ENCODE data around the gene NDRG2. TPM values are rescaled to one million over a fixed set of nuclear protein-coding genes. Genes with fewer than 3 reads are reported as not detected.
A peak's percentile ranks its signal among the peaks of the same experiment; 100 is the strongest.

Gene NDRG2
- total RNA-seq, 3 donors from 2014 or later = 251 to 693 (median 258) TPM

DNA sequence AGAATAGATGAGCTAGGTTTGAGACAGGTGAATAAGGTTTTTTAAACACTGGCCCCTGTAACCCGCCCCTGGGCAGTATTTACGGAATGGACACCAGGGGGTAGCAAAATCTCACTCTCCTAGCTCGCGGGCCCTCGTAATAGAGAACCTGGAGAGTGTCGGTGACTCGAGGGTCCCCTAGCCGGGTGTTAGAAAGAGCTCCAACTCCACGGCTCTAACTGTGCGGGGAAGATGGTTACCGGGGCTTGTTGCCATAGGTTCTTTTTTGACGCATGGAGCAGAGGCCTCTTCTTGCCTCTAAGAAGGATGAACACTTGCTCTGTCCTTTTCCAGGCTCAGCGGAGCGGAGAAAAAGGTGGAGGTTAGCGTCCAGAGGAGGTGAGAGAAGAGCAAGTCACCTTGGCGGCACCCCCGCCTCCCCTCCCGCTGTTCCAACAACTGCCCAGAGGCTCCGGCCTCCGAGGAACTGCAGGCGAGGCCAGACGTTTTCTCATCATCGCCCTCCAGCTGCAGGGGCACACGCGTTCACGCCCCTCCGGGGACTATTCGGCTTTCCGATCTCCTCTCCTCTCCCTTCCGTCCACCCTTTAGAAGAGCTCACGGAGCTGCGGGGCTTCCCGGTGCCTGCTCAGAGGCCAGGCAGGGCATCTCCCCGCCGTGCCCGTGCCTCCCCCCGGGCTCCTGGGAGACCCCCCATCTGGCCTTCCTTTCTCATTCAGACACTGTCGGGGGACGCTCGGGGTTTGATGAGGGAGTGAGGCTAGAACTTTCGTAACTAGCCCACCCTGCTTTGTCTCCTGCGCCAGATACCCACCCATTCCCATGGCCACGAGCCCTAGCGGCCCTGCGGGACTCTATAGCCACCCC lies 43.9 kb upstream of the NDRG2 start:
- intact Hi-C loops (cut with DNase I; ENCODE audit: low total_unique reads) = loop anchor here (10.0 kb wide), 1 partner anchor 94 kb away; no protein-coding TSS in a partner anchor
- no peak for DNase-seq (ENCODE audit: low spot score in 2 of 2)
- Histone ChIP-seq H3K9me3 (no peaks in the 10 kb centered on the region), H3K36me3 (no peaks in the 10 kb centered on the region), H3K27me3 (no peaks in the 10 kb centered on the region), H3K27ac (peak overlapping the region; percentile 91 to 92), H3K4me1 (peaks cover 4 to 17% of the 10 kb centered on the region in 2 donors), H3K4me3 (peak overlapping the region; percentile 68 to 86 (median 73))
- TF ChIP-seq POLR2AphosphoS5 (IDR thresholded peaks at IDR 0.05) (no peak), CTCF (IDR thresholded peaks at IDR 0.05) (peak; percentile 58 to 63 (median 59))

DNA sequence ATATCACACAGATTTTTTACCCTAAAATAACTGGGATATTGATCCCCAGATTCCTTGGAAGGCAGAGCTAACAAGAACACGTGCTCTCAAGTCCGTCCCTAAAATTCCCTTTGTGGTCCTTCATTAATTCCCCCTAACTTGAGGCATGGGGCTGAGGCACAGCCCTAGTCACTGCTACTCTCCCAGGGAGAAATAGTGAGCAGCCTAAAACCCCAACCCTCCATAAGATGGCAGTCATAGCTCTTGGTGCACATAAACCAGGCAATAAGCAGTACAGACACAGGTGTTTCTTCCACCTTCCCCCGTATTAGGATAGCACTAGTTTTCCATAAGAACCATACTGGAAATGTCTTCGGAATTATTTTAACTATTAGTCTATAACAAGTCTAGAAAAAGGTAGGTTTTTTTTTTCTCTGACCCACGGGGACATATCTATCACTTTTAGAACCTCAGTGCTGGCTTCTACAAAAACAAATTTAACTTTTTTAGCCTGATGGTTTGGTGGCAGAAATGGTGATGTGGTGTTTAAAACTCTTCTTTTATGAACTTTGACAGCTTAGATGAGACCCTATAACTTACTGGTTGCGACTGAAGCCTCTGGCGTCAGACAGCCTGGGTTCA lies 42.1 kb upstream of the NDRG2 start:
- H3K36me3 ChIP-seq = no peaks in the 10 kb centered on the region
- no peak for DNase-seq (ENCODE audit: low spot score in 2 of 2)
- no peaks in the 10 kb centered on the region for H3K9me3 ChIP-seq
- H3K4me3 ChIP-seq = no peak overlapping the region
- H3K4me1 ChIP-seq = peaks cover 0 to 10% of the 10 kb centered on the region in 2 donors
- H3K27me3 ChIP-seq = no peaks in the 10 kb centered on the region
- no peak for TF ChIP-seq POLR2AphosphoS5 (IDR thresholded peaks at IDR 0.05)
- no peak for TF ChIP-seq POLR2A (IDR thresholded peaks at IDR 0.05)
- TF ChIP-seq CTCF (IDR thresholded peaks at IDR 0.05) = no peak
- no peak overlapping the region for H3K27ac ChIP-seq
- intact Hi-C loops (cut with DNase I; ENCODE audit: low total_unique reads) = loop anchor here (10.0 kb wide), 1 partner anchor 92 kb away; no protein-coding TSS in a partner anchor

DNA sequence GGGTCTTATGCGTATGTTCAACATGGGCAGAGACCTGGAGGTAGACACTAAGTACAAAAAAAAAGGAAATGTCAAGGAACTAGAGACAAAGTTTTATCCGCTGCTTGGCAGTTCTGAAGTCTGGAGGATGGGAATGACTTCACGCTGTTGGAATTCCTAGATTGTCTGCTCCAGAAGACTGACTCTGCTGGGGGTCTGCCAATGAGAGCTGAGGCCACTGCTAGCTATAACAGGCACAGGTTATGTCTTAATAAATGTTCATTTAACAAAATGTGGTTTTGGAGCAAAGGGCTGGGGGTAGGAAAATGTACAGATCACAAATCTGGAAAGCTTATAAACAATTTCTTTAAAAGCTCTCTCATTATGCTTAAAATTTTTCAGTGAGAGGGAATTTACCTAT lies 38.6 kb upstream of the NDRG2 start:
- TF ChIP-seq POLR2A (IDR thresholded peaks at IDR 0.05) (no peak), CTCF (IDR thresholded peaks at IDR 0.05) (no peak)
- no peaks in the 10 kb centered on the region for H3K36me3 ChIP-seq
- H3K27ac ChIP-seq = no peak overlapping the region
- peaks cover 0 to under 1% of the 10 kb centered on the region in 2 donors for H3K4me1 ChIP-seq
- H3K4me3 ChIP-seq = no peak overlapping the region
- no peaks in the 10 kb centered on the region for H3K27me3 ChIP-seq
- DNase-seq (ENCODE audit: low spot score in 2 of 2) = no peak
- H3K9me3 ChIP-seq = no peaks in the 10 kb centered on the region
- intact Hi-C loops (cut with DNase I; ENCODE audit: low total_unique reads) = loop anchor here (10.0 kb wide), 1 partner anchor 89 kb away; no protein-coding TSS in a partner anchor

- H3K9me3 ChIP-seq = no peaks in the 10 kb centered on the region
- intact Hi-C loops (cut with DNase I; ENCODE audit: low total_unique reads) = loop anchor here (10.0 kb wide), 1 partner anchor 87 kb away; no protein-coding TSS in a partner anchor
- no peak for DNase-seq (ENCODE audit: low spot score in 2 of 2)
- H3K27ac ChIP-seq = no peak overlapping the region
- H3K4me1 ChIP-seq = no peaks in the 10 kb centered on the region
- H3K27me3 ChIP-seq = no peaks in the 10 kb centered on the region
- no peaks in the 10 kb centered on the region for H3K36me3 ChIP-seq
- H3K4me3 ChIP-seq = no peak overlapping the region
- TF ChIP-seq CTCF (IDR thresholded peaks at IDR 0.05) = no peak
Measured at GRCh38 chr14:21061347-21061668, 36.4 kb upstream of the NDRG2 start.

Measured in breast epithelium (tissue), 4 donors.